Mesodermal cell (in vitro differentiated cells): ENCODE data around the gene KLHL2.
"Not testable (repeated sequence)": the region's sequence is repeated elsewhere in the genome, so short reads cannot be mapped to it uniquely, and the experiment has no call there.

Experiments
- H3K27ac ChIP-seq: 2 replicates; pipeline ENCODE4 v1.7.0; 2013; ENCODE audit warnings: mild to moderate bottlenecking, low read depth, low read length, moderate library complexity; ENCODE audit not compliant: severe bottlenecking
- H3K36me3 ChIP-seq: 2 replicates; pipeline ENCODE4 v1.7.1; 2013; ENCODE audit warnings: mild to moderate bottlenecking, low read length, moderate library complexity; ENCODE audit not compliant: control insufficient read depth, insufficient read depth
- H3K4me1 ChIP-seq: one replicate; pipeline ENCODE4 v1.7.1; 2013; ENCODE audit warnings: mild to moderate bottlenecking, low read length; ENCODE audit not compliant: insufficient read depth, control insufficient read depth, poor library complexity, severe bottlenecking
- H3K4me3 ChIP-seq: 2 replicates; pipeline ENCODE4 v1.7.0; 2013; ENCODE audit warnings: low read length, control low read depth, mild to moderate bottlenecking; ENCODE audit not compliant: insufficient read depth, poor library complexity, severe bottlenecking; ENCODE audit errors: extremely low read depth
- H3K9me3 ChIP-seq: 2 replicates; pipeline ENCODE4 v1.7.1; 2013; ENCODE audit warnings: mild to moderate bottlenecking, low read length, moderate library complexity; ENCODE audit not compliant: control insufficient read depth
- WGBS, 2 experiments: methylation state at CpG; one replicate each; pipeline ENCODE4 v1.1.5; 2013; ENCODE audit warnings: missing lambda C conversion rate in 2 of 2; ENCODE audit not compliant: insufficient coverage in 2 of 2; 5-methylcytosine and 5-hydroxymethylcytosine counted together

The KLHL2 gene

GRCh38 chr4:165328708-165329107 is 121.3 kb downstream of the KLHL2 start:
- H3K9me3 ChIP-seq, result peaks cover 14% of the 10 kb centered on the region
- no peak overlapping the region for H3K27ac ChIP-seq
- peak overlapping the region; percentile 69 for H3K4me3 ChIP-seq
- peaks cover 10% of the 10 kb centered on the region for H3K4me1 ChIP-seq
- 0% methylated on average over 1 to 4 of the region's 4 CpGs for WGBS, 2 experiments
- peaks cover 48% of the 10 kb centered on the region for H3K36me3 ChIP-seq

- peaks cover 53% of the 10 kb centered on the region for H3K36me3 ChIP-seq
- peaks cover 24% of the 10 kb centered on the region for H3K4me1 ChIP-seq
- no peak overlapping the region for H3K27ac ChIP-seq
- WGBS, 2 experiments, result 82 to 100% methylated on average over 1 to 2 of the region's 2 CpGs
- peaks cover 7% of the 10 kb centered on the region for H3K9me3 ChIP-seq
- H3K4me3 ChIP-seq, result peak overlapping the region; percentile 69
These were observed 122.7 kb downstream of the KLHL2 start for GRCh38 chr4:165330071-165330470.

GRCh38 chr4:165330666-165331065 is 123.3 kb downstream of the KLHL2 start:
- Histone ChIP-seq H3K27ac (no peak overlapping the region), H3K9me3 (peaks cover 1% of the 10 kb centered on the region), H3K36me3 (peaks cover 59% of the 10 kb centered on the region), H3K4me3 (peak overlapping the region; percentile 69), H3K4me1 (peaks cover 26% of the 10 kb centered on the region)
- 43 to 61% methylated on average over 1 to 3 of the region's 5 CpGs for WGBS, 2 experiments

GRCh38 chr4:165331359-165331758 is 124.0 kb downstream of the KLHL2 start:
- Histone ChIP-seq H3K36me3 (peaks cover 60% of the 10 kb centered on the region), H3K4me3 (peak overlapping the region; percentile 69), H3K4me1 (peaks cover 26% of the 10 kb centered on the region), H3K27ac (no peak overlapping the region), H3K9me3 (no peaks in the 10 kb centered on the region)
- 0 to 11% methylated on average over 1 of the region's 1 CpG for WGBS, 2 experiments

GRCh38 chr4:165331823-165332222 is 124.5 kb downstream of the KLHL2 start:
- H3K36me3 ChIP-seq, result peaks cover 65% of the 10 kb centered on the region
- H3K4me1 ChIP-seq, result peaks cover 26% of the 10 kb centered on the region
- H3K4me3 ChIP-seq, result peak overlapping the region; percentile 69
- 13 to 41% methylated on average over 6 to 10 of the region's 10 CpGs for WGBS, 2 experiments
- H3K27ac ChIP-seq, result no peak overlapping the region
- no peaks in the 10 kb centered on the region for H3K9me3 ChIP-seq

- H3K36me3 ChIP-seq, result peaks cover 72% of the 10 kb centered on the region
- WGBS, 2 experiments, result no CpG with 5 or more reads among the region's 1 CpG
- H3K27ac ChIP-seq, result no peak overlapping the region
- peak overlapping the region; percentile 69 for H3K4me3 ChIP-seq
- no peaks in the 10 kb centered on the region for H3K9me3 ChIP-seq
- H3K4me1 ChIP-seq, result peaks cover 26% of the 10 kb centered on the region
These were observed 125.1 kb downstream of the KLHL2 start for GRCh38 chr4:165332502-165332901.

GRCh38 chr4:165335163-165335703 is 127.9 kb downstream of the KLHL2 start:
- H3K4me3 ChIP-seq, result peak overlapping the region; percentile 6
- H3K27ac ChIP-seq, result no peak overlapping the region
- H3K36me3 ChIP-seq, result peaks cover 79% of the 10 kb centered on the region
- 76 to 82% methylated on average over 2 to 3 of the region's 3 CpGs for WGBS, 2 experiments
- H3K9me3 ChIP-seq, result no peaks in the 10 kb centered on the region
- peaks cover 26% of the 10 kb centered on the region for H3K4me1 ChIP-seq

GRCh38 chr4:165336743-165337142 is 129.4 kb downstream of the KLHL2 start:
- Histone ChIP-seq H3K4me3 (no peak overlapping the region), H3K36me3 (peaks cover 72% of the 10 kb centered on the region), H3K9me3 (no peaks in the 10 kb centered on the region), H3K4me1 (peaks cover 22% of the 10 kb centered on the region), H3K27ac (peak overlapping the region; percentile 2)
- WGBS, 2 experiments, result 93 to 100% methylated on average over 4 to 6 of the region's 6 CpGs

- H3K9me3 ChIP-seq, H3K27ac ChIP-seq, H3K4me3 ChIP-seq, H3K4me1 ChIP-seq: not testable (repeated sequence)
- 100% methylated on average over 2 of the region's 5 CpGs; no CpG with 5 or more reads in 1 of the 2 experiments for WGBS, 2 experiments
- H3K36me3 ChIP-seq, result peaks cover 49% of the 10 kb centered on the region
These were observed 135.0 kb downstream of the KLHL2 start for GRCh38 chr4:165342340-165342739.

GRCh38 chr4:165343353-165344191 is 136.2 kb downstream of the KLHL2 start:
- no peak overlapping the region for H3K4me3 ChIP-seq
- 88 to 90% methylated on average over 6 to 9 of the region's 13 CpGs for WGBS, 2 experiments
- peaks cover 40% of the 10 kb centered on the region for H3K36me3 ChIP-seq
- no peak overlapping the region for H3K27ac ChIP-seq
- H3K9me3 ChIP-seq, result no peaks in the 10 kb centered on the region
- no peaks in the 10 kb centered on the region for H3K4me1 ChIP-seq
